SK-MEL-5 (cell line): ENCODE data around the gene EVI5L. TPM values are rescaled to one million over a fixed set of nuclear protein-coding genes. Genes with fewer than 3 reads are reported as not detected.

Experiments
- DNase-seq: peaks from one replicate; pipeline ENCODE4 v3.0.0-alpha.2; 2016; ENCODE audit warnings: low read depth, low spot score
- in situ Hi-C: cut with HindIII; loops from 2 replicates; pipeline ENCODE4 v1.10.0; 2016; ENCODE audit warnings: low sequenced_read_pairs, high pct_unique_total_duplicates, low pct_unique_long_range_greater_than_20kb
- total RNA-seq: library from RNA; depleted of rRNA; stranded (reverse); fragments of >200 nt; shearing (Covaris generic); gene quantifications from 2 replicates; pipeline ENCODE4 v1.2.3, GENCODE V29; 2014

The EVI5L gene
- total RNA-seq, 1 experiment from 2014 or later = 4.8 TPM

DNA sequence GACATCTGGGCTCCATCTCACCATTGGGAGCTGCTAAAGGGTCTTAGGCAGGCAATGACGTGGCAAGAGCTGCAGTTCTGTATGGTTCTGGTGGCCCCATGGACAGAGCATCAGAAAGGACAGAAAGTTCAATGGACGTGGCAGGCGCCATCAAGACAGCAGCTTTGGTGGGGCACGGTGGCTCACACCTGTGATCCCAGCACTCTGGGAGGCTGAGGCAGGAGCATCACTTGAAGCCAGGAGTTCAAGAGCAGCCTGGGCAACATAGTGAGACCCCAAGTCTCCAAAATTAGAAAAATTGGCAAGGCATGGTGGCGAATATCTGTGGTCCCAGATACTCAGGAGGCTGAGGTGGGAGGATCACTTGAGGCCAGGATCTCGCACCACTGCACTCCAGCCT lies 9.5 kb downstream of the EVI5L start:
- DNase-seq = no peak

GRCh38 chr19:7840629-7841028 lies 10.6 kb downstream of the EVI5L start:
- DNase-seq = no peak
- in situ Hi-C loops = no loop called here

More for the DNA sequence above, 9.5 kb downstream of the EVI5L start:
- in situ Hi-C loops = no loop called here

- in situ Hi-C loops = no loop called here
Measured at GRCh38 chr19:7841751-7842660, 12.0 kb downstream of the EVI5L start.

DNA sequence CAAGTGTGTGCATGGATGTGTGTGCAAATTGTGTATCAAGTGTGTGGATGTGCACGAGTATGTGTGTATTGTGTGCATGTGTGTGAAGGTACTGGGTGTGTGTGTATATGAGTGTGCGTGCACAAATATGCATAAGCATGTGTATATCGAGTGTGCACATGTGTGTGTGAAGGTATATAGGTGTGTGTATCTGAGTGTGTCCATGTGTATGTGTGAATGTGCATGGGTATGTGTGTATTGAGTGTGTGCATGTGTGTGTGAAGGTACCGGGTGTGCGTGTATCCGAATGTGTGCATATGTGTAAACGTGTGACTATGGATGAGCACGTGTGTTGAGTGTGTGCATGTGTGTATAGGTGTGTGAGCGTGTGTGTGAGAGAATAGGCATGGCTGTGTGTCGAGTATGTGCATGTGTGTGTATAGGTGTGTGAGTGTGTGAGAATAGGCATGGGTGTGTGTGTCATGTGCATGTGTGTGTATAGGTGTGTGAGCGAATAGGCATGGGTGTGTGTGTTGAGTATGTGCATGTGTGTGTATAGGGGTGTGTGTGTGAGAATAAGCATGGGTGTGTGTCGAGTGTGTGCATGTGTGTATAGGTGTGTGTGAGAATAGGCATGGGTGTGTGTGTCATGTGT lies 12.8 kb downstream of the EVI5L start:
- in situ Hi-C loops = no loop called here
- no peak for DNase-seq

More at GRCh38 chr19:7841751-7842660, 12.0 kb downstream of the EVI5L start:
- no peak for DNase-seq

GRCh38 chr19:7843521-7843920 lies 13.5 kb downstream of the EVI5L start:
- in situ Hi-C loops = no loop called here
- no peak for DNase-seq

DNA sequence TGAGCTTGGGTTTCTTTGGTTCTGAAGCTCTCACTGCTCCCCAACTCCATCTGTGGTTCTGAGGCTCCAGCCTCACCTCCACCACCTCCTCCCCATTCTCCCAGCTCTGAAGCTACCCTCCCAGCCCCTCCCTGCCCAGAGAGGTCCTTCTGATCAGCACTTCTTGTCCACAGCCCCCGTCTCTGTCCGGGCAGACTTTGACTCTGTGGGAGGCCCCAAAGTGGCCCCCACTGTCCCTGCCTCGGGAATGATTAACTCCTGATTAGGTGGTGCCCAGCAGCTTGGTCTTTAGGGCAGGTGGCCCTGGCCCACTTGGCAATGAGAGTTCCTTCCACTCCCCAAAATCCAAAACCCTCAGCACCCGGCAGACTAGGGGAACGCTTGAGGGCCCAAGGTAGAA lies 14.4 kb downstream of the EVI5L start:
- no peak for DNase-seq
- in situ Hi-C loops = no loop called here

- no peak for DNase-seq
- in situ Hi-C loops = no loop called here
Measured at GRCh38 chr19:7844951-7845350, 14.9 kb downstream of the EVI5L start.

- in situ Hi-C loops = no loop called here
- DNase-seq = no peak
Measured at GRCh38 chr19:7845390-7846154, 15.6 kb downstream of the EVI5L start.

GRCh38 chr19:7846155-7846646 lies 16.2 kb downstream of the EVI5L start:
- in situ Hi-C loops = no loop called here
- DNase-seq = no peak

GRCh38 chr19:7847664-7848063 lies 17.6 kb downstream of the EVI5L start:
- in situ Hi-C loops = no loop called here

GRCh38 chr19:7848779-7849457 lies 18.9 kb downstream of the EVI5L start:
- DNase-seq = no peak
- in situ Hi-C loops = no loop called here

More at GRCh38 chr19:7847664-7848063, 17.6 kb downstream of the EVI5L start:
- no peak for DNase-seq

DNA sequence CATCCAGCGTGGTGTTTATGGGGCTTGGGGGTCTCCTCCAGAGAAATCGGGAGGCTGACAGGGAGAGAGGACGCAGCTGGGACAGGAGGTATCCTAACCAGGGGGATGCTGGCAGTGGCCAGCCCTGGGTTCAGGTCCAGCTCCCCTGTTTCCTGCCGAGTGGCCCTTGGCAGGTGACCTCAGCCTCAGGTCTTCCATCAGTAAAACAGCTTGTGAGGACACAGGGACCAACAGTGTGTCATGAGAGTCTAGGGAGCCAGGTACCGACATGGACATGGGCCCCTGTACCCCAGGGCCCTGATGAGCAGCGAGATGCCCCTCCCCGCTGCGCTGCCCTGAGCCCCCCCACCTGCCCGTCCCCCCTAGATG lies 19.6 kb downstream of the EVI5L start:
- in situ Hi-C loops = no loop called here
- DNase-seq = no peak

- in situ Hi-C loops = no loop called here
- no peak for DNase-seq
Measured at GRCh38 chr19:7850000-7850813, 20.2 kb downstream of the EVI5L start.

DNA sequence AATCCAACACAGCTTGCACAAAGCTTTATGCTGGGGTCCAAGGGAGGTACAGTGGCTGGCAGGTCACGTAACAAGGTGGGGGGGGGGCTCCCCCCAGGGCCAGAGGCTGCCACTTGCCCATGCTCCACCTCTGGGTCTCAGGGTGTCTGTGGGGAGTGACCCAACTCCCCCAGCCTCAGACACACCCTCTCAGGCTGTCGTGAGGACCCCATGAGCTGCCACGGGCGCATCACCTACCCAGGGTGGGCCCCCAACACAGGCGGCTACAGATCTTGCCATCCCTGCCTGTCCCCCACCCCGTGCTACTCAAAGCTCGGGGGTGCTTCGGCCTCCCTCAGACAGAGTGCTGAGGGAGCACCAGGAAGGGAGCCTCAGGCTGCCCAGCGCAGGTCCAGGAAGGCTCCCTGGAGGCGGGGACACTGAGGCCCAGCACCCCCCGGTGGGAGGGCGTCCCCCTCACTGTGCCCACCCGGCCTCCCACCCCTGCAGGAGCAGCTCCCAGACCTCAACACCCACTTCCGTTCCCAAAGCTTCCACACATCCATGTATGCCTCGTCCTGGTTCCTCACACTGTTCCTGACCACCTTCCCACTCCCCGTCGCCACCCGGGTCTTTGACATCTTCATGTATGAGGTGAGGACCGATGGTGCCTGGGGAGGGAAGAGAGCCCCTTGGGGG lies 21.1 kb downstream of the EVI5L start:
- DNase-seq = no peak
- in situ Hi-C loops = no loop called here

GRCh38 chr19:7851623-7852500 lies 21.8 kb downstream of the EVI5L start:
- peak; percentile 63 for DNase-seq
- in situ Hi-C loops = no loop called here
